K562 (cell line): ENCODE results near the gene QSOX2. TPM values are rescaled to one million over a fixed set of nuclear protein-coding genes. Genes with fewer than 3 reads are reported as not detected.
A peak's percentile ranks its signal among the peaks of the same experiment; 100 is the strongest.

Source experiments
- BACH1 ChIP-seq: fragments of 200-800 bp; sonication (Bioruptor generic); IDR thresholded peaks from 2 replicates; pipeline ENCODE4 v1.6.1; 2016; ENCODE audit warnings: missing genetic modification characterization, missing compliant biosample characterization
- CXXC5 ChIP-seq: fragments of 250-450 bp; sonication (Bioruptor Pico); IDR thresholded peaks from 2 replicates; pipeline ENCODE4 v1.8.0; 2022; ENCODE audit warnings: inconsistent platforms, mild to moderate bottlenecking, moderate library complexity
- E2F3 ChIP-seq: fragments of 250-450 bp; sonication (Bioruptor Pico); IDR thresholded peaks from 2 replicates; pipeline ENCODE4 v1.4.0; 2020; ENCODE audit warnings: mild to moderate bottlenecking
- GATA2 ChIP-seq: sonication (generic); formaldehyde crosslinking; IDR thresholded peaks from 2 replicates; pipeline ENCODE4 v1.4.0; 2020; ENCODE audit warnings: mild to moderate bottlenecking, missing genetic modification reagents
- KLF10 ChIP-seq: fragments of 250-450 bp; sonication (Bioruptor Pico); IDR thresholded peaks from 2 replicates; pipeline ENCODE4 v1.6.1; 2021; ENCODE audit warnings: matching md5 sums
- L3MBTL2 ChIP-seq: fragments of 450-650 bp; IDR thresholded peaks from 2 replicates; pipeline ENCODE4 v1.6.1; 2016; ENCODE audit warnings: mild to moderate bottlenecking, moderate library complexity
- MYC ChIP-seq, 2 experiments: fragments of 250-450 bp in 1 of 2; sonication (Bioruptor Pico) in 1 of 2; IDR thresholded peaks; 2 replicates each; pipeline versions ENCODE4 v1.5.1 to v1.6.1; 2012 to 2021; ENCODE audit warnings: low read depth in 2 of 2, borderline replicate concordance in 1 of 2, improper control_type of control experiment in 1 of 2, low read length in 1 of 2, mild to moderate bottlenecking in 1 of 2, moderate library complexity in 1 of 2
- PHF21A ChIP-seq: fragments of 450-650 bp; IDR thresholded peaks from 2 replicates; pipeline ENCODE4 v1.6.1; 2017; ENCODE audit warnings: low read depth, borderline replicate concordance
- SMARCC2 ChIP-seq: fragments of 450-650 bp; IDR thresholded peaks from 2 replicates; pipeline ENCODE4 v1.6.1; 2017; ENCODE audit warnings: antibody characterized with exemption, moderate library complexity, mild to moderate bottlenecking, low read depth
- ZNF133 ChIP-seq: fragments of 250-450 bp; sonication (Bioruptor Pico); IDR thresholded peaks from 2 replicates; pipeline ENCODE4 v1.4.0; 2020; ENCODE audit warnings: mild to moderate bottlenecking
- polyA plus RNA-seq, 8 experiments: library from polyadenylated mRNA; depleted of rRNA in 4 of 8; stranded (reverse) in 5 of 8; unstranded in 3 of 8; fragments of >200 nt; fragmentation: Nextera tagmentation in 2 of 8; fragmentation: Illumina TruSeq in 1 of 8; extraction: Ambion mirVana in 2 of 8; extraction: Trizol in 1 of 8; gene quantifications; 2 replicates each; pipeline versions ENCODE4 v1.2.1 to v1.2.3, GENCODE V29; 2011 to 2014; ENCODE audit warnings: inconsistent platforms in 1 of 8, missing spikeins in 1 of 8
- total RNA-seq, 7 experiments: library from RNA; depleted of rRNA in 6 of 7; stranded (reverse); fragments of >200 nt in 6 of 7; fragmentation: Illumina TruSeq in 2 of 7; extraction: Trizol in 2 of 7; gene quantifications; 2 replicates each; pipeline versions ENCODE4 v1.2.1 to v1.2.3, GENCODE V29; 2011 to 2021; ENCODE audit warnings: low replicate concordance in 1 of 7
- TF ChIP-seq, protein P1 (sequence below), 2 experiments: fragments of 450-650 bp; conservative IDR thresholded peaks; 2 replicates each; pipeline ENCODE4 v1.6.1; 2017; ENCODE audit warnings: mild to moderate bottlenecking in 2 of 2, moderate library complexity in 2 of 2
- TF ChIP-seq, protein P2 (sequence below): fragments of 450-650 bp; IDR thresholded peaks from 2 replicates; pipeline ENCODE4 v1.6.1; 2016
- TF ChIP-seq, protein P3 (sequence below): fragments of 450-650 bp; IDR thresholded peaks from 2 replicates; pipeline ENCODE4 v1.6.1; 2016; ENCODE audit warnings: low read depth, mild to moderate bottlenecking, moderate library complexity
- TF ChIP-seq, protein P4 (sequence below), 2 experiments: IDR thresholded peaks; 2 replicates each; pipeline ENCODE4 v1.6.1; 2011; ENCODE audit warnings: borderline replicate concordance in 1 of 2, control low read depth in 1 of 2, low read depth in 1 of 2, low read length in 1 of 2, mild to moderate bottlenecking in 1 of 2, mixed read lengths in 1 of 2, moderate library complexity in 1 of 2; ENCODE audit not compliant: insufficient read depth in 1 of 2, insufficient read length in 1 of 2, poor library complexity in 1 of 2, severe bottlenecking in 1 of 2; ENCODE audit errors: extremely low read depth in 1 of 2
- TF ChIP-seq, protein P5 (sequence below): fragments of 450-650 bp; IDR thresholded peaks from 2 replicates; pipeline ENCODE4 v1.7.1; 2018; ENCODE audit warnings: mild to moderate bottlenecking, low read depth; ENCODE audit not compliant: partially characterized antibody
- TF ChIP-seq, protein P6 (sequence below): sonication (generic); IDR thresholded peaks from 2 replicates; pipeline ENCODE4 v1.6.1; 2016
- TF ChIP-seq, protein P7 (sequence below): sonication (generic); formaldehyde crosslinking; IDR thresholded peaks from 2 replicates; pipeline ENCODE4 v1.5.0; 2020; ENCODE audit warnings: missing genetic modification reagents

Gene QSOX2
- total and polyA plus RNA-seq, 9 of the 15 experiments (the other 6 are each of a cell fraction or from before 2014, with no cell fraction given) = 0.51 to 23.7 (median 12.7) TPM

DNA sequence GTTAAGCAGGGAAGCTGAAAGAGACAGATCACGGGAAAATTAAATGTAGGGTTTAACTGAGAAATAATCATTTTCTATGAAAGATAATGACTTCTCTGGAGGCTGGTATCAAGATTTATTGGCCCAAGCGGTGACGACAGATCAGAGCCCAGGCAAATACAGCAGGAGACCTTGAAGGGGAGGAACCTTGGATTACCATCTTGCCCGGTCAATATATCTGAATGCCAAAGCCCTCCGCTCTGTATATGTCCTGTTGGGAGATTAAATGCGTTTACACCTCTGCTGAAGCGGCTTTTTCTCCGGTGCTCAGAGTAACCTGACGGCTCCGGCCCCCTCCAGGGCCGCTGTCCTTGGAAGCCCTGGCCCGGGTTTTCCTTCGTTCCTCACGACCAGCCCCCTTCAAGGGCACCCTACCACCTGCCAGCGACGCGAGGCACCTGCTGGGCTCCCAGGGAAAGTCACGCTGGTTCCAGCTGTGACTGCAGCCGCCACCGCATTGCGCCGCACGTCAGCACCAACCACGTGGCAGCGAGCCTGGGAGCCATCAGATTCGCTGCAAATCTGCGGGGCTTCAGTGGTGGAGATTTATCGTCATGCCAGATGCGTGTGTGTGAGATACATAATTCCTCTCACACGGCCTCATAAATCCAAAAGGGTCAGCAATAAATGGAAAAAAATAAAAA is 4.4 kb upstream of the QSOX2 start (continued):
- TF ChIP-seq, protein P1, sequence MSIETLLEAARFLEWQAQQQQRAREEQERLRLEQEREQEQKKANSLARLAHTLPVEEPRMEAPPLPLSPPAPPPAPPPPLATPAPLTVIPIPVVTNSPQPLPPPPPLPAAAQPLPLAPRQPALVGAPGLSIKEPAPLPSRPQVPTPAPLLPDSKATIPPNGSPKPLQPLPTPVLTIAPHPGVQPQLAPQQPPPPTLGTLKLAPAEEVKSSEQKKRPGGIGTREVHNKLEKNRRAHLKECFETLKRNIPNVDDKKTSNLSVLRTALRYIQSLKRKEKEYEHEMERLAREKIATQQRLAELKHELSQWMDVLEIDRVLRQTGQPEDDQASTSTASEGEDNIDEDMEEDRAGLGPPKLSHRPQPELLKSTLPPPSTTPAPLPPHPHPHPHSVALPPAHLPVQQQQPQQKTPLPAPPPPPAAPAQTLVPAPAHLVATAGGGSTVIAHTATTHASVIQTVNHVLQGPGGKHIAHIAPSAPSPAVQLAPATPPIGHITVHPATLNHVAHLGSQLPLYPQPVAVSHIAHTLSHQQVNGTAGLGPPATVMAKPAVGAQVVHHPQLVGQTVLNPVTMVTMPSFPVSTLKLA (conservative IDR thresholded peaks at IDR 0.05) = peak; percentile 68 to 82
- TF ChIP-seq ZNF133 (CRISPR knock-in tag) (no peak), SMARCC2 (no peak), E2F3 (no peak), PHF21A (0 out of 2 replicates have a peak, but pooled peaks have one; percentile 20), KLF10 (CRISPR knock-in tag) (no peak), MYC (IDR thresholded peaks at IDR 0.05; ENCODE audit: low read depth, low read length) (peak; percentile 76), MYC (CRISPR knock-in tag; IDR thresholded peaks at IDR 0.05; ENCODE audit: borderline replicate concordance, low read depth) (no peak), GATA2 (CRISPR knock-in tag) (no peak), L3MBTL2 (peak; percentile 87), BACH1 (tag) (no peak), CXXC5 (CRISPR knock-in tag) (0 out of 2 replicates have a peak, but pooled peaks have one; percentile 19)
- TF ChIP-seq, protein P2, sequence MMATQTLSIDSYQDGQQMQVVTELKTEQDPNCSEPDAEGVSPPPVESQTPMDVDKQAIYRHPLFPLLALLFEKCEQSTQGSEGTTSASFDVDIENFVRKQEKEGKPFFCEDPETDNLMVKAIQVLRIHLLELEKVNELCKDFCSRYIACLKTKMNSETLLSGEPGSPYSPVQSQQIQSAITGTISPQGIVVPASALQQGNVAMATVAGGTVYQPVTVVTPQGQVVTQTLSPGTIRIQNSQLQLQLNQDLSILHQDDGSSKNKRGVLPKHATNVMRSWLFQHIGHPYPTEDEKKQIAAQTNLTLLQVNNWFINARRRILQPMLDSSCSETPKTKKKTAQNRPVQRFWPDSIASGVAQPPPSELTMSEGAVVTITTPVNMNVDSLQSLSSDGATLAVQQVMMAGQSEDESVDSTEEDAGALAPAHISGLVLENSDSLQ = peak; percentile 20; the same call in 1 of the 2 replicates
- TF ChIP-seq, protein P3, sequence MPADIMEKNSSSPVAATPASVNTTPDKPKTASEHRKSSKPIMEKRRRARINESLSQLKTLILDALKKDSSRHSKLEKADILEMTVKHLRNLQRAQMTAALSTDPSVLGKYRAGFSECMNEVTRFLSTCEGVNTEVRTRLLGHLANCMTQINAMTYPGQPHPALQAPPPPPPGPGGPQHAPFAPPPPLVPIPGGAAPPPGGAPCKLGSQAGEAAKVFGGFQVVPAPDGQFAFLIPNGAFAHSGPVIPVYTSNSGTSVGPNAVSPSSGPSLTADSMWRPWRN = no peak
- TF ChIP-seq, protein P4, sequence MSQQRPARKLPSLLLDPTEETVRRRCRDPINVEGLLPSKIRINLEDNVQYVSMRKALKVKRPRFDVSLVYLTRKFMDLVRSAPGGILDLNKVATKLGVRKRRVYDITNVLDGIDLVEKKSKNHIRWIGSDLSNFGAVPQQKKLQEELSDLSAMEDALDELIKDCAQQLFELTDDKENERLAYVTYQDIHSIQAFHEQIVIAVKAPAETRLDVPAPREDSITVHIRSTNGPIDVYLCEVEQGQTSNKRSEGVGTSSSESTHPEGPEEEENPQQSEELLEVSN (IDR thresholded peaks at IDR 0.05; ENCODE audit: borderline replicate concordance in 1 of 2, extremely low read depth in 1 of 2, insufficient read depth in 1 of 2, insufficient read length in 1 of 2, low read depth in 1 of 2, low read length in 1 of 2, poor library complexity in 1 of 2, severe bottlenecking in 1 of 2) = peak; percentile 20 to 80
- TF ChIP-seq, protein P5, sequence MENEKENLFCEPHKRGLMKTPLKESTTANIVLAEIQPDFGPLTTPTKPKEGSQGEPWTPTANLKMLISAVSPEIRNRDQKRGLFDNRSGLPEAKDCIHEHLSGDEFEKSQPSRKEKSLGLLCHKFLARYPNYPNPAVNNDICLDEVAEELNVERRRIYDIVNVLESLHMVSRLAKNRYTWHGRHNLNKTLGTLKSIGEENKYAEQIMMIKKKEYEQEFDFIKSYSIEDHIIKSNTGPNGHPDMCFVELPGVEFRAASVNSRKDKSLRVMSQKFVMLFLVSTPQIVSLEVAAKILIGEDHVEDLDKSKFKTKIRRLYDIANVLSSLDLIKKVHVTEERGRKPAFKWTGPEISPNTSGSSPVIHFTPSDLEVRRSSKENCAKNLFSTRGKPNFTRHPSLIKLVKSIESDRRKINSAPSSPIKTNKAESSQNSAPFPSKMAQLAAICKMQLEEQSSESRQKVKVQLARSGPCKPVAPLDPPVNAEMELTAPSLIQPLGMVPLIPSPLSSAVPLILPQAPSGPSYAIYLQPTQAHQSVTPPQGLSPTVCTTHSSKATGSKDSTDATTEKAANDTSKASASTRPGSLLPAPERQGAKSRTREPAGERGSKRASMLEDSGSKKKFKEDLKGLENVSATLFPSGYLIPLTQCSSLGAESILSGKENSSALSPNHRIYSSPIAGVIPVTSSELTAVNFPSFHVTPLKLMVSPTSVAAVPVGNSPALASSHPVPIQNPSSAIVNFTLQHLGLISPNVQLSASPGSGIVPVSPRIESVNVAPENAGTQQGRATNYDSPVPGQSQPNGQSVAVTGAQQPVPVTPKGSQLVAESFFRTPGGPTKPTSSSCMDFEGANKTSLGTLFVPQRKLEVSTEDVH = no peak
- TF ChIP-seq, protein P6, sequence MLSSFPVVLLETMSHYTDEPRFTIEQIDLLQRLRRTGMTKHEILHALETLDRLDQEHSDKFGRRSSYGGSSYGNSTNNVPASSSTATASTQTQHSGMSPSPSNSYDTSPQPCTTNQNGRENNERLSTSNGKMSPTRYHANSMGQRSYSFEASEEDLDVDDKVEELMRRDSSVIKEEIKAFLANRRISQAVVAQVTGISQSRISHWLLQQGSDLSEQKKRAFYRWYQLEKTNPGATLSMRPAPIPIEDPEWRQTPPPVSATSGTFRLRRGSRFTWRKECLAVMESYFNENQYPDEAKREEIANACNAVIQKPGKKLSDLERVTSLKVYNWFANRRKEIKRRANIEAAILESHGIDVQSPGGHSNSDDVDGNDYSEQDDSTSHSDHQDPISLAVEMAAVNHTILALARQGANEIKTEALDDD = no peak
- TF ChIP-seq, protein P7, sequence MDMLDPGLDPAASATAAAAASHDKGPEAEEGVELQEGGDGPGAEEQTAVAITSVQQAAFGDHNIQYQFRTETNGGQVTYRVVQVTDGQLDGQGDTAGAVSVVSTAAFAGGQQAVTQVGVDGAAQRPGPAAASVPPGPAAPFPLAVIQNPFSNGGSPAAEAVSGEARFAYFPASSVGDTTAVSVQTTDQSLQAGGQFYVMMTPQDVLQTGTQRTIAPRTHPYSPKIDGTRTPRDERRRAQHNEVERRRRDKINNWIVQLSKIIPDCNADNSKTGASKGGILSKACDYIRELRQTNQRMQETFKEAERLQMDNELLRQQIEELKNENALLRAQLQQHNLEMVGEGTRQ (CRISPR knock-in tag) = peak; percentile 64
